ENCODE data around the gene ZFAND3.

DNA sequence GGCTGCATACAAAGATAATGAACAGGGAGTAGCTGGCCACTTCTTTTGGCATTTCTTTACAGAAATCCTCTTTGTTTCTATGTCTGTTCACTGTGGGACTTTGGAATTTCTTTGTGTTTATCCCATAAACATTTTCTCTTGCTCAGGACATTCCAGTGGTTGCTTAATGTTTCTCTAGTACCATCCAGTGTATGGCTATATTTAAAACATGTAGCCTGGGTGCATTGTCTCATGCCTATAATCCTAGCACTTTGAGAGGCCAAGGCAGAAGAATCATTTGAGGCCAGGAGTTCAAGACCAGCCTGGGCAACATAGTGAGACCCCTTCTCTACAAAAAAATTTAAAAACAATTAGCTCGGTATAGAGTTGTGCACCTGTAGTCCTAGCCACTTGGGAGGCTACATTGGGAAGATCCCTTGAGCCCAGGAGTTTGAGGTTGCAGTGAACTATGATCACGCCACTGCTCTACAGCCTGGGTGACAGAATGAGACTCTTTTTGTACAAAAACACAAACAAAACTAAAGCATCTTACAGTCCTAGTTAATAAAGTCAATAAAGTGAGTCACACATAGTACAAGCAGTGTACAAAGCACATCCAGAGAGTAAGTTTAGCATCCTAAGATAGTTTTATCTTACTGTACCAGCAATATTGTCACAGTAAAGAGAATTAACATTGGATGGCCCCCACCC is 63.3 kb downstream of the ZFAND3 start:
- TF ChIP-seq, protein P1, sequence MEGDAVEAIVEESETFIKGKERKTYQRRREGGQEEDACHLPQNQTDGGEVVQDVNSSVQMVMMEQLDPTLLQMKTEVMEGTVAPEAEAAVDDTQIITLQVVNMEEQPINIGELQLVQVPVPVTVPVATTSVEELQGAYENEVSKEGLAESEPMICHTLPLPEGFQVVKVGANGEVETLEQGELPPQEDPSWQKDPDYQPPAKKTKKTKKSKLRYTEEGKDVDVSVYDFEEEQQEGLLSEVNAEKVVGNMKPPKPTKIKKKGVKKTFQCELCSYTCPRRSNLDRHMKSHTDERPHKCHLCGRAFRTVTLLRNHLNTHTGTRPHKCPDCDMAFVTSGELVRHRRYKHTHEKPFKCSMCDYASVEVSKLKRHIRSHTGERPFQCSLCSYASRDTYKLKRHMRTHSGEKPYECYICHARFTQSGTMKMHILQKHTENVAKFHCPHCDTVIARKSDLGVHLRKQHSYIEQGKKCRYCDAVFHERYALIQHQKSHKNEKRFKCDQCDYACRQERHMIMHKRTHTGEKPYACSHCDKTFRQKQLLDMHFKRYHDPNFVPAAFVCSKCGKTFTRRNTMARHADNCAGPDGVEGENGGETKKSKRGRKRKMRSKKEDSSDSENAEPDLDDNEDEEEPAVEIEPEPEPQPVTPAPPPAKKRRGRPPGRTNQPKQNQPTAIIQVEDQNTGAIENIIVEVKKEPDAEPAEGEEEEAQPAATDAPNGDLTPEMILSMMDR (IDR thresholded peaks at IDR 0.05) = no peak
- TF ChIP-seq POLR2A (IDR thresholded peaks at IDR 0.05) = no peak

Data from adrenal gland (tissue), 5 donors.